Motor neuron (in vitro differentiated cells): Measurements from ENCODE around the gene RBM38. TPM values are rescaled to one million over a fixed set of nuclear protein-coding genes. Genes with fewer than 3 reads are reported as not detected.

Experiments used
- ATAC-seq, 8 experiments: fragments of 200-7000 bp; cut with Tn5 transposase; replicated peaks in 6 of 8; 2 replicates each; pipeline ENCODE4 v1.8.0; 2021; ENCODE audit warnings: mild to moderate bottlenecking in 8 of 8, moderate library complexity in 8 of 8
- H3K27ac ChIP-seq, 2 donors: fragments of 250-450 bp; sonication (Bioruptor Pico); 2 replicates each; pipeline ENCODE4 v1.9.0; 2021; ENCODE audit warnings: antibody characterized with exemption in 2 of 2, mild to moderate bottlenecking in 2 of 2, moderate library complexity in 1 of 2
- H3K4me1 ChIP-seq, 2 donors: fragments of 250-450 bp; sonication (Bioruptor Pico); replicated peaks in 1 of 2; 2 replicates each; pipeline ENCODE4 v1.6.1; 2021; ENCODE audit warnings: antibody characterized with exemption in 2 of 2, mild to moderate bottlenecking in 2 of 2, moderate library complexity in 1 of 2
- H3K4me3 ChIP-seq, 5 donors: fragments of 250-450 bp; sonication (Bioruptor Pico); 2 replicates each; pipeline ENCODE4 v1.9.0; 2021; ENCODE audit warnings: antibody characterized with exemption in 5 of 5, mild to moderate bottlenecking in 5 of 5, moderate library complexity in 4 of 5
- WGBS, 10 experiments: fragments of 450-650 bp; shearing (Covaris generic); methylation state at CpG; one replicate each; pipeline ENCODE4 v1.0.0; 2022; 5-methylcytosine and 5-hydroxymethylcytosine counted together
- in situ Hi-C, 9 experiments: fragments of 400-800 bp; cut with MboI; loops; one replicate each; pipeline ENCODE4 v1.15.0; 2021; ENCODE audit warnings: low sequenced_read_pairs in 9 of 9, low pct_unique_long_range_greater_than_20kb in 2 of 9; ENCODE audit not compliant: unreplicated experiment in 9 of 9
- total RNA-seq, 8 experiments: library from RNA; unstranded; fragments of 300-600 nt; gene quantifications; 2 replicates each; pipeline versions ENCODE4 v1.2.3 to v1.2.4, GENCODE V29; 2022

Gene RBM38
- total RNA-seq, 8 experiments from 2014 or later, result 1.2 to 24.3 (median 9.6) TPM

GRCh38 chr20:57451795-57452661, 60.8 kb downstream of the RBM38 start:
- no peak overlapping the region for H3K27ac ChIP-seq
- H3K4me1 ChIP-seq, result peaks cover 3 to 13% of the 10 kb centered on the region in 2 donors
- WGBS, 10 experiments, result 10 to 88% (median 72%) methylated on average over 1 to 8 of the region's 21 CpGs; no CpG with 5 or more reads in 2 of the 10 experiments
- in situ Hi-C loops, result no loop called here
- no peak overlapping the region for H3K4me3 ChIP-seq
- ATAC-seq, result no peak

DNA sequence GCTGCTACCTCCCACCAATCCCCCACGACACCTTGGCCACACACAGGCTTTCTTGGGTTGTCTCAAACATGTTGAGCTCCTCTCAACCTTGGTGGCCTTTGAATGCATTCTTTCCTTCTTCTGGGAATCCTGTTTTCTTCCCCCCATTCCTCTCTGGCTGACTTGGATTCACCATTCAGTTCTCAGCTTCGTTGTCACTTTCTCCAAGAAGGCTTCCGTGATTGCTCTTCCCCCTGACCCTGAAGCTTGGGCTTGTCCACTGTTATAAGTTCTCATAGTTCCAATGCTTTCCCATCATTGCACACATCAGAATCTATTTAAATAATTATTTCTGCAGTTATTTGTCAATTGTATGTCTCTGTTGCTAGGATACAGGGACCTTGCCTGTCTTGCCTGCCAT, 64.2 kb downstream of the RBM38 start:
- no peak for ATAC-seq
- WGBS, 10 experiments, result 20 to 83% (median 45%) methylated on average over 1 to 3 of the region's 3 CpGs; no CpG with 5 or more reads in 3 of the 10 experiments
- in situ Hi-C loops, result no loop called here
- H3K27ac ChIP-seq, result no peak overlapping the region
- H3K4me1 ChIP-seq, result peaks cover 3 to 13% of the 10 kb centered on the region in 2 donors
- no peak overlapping the region for H3K4me3 ChIP-seq

GRCh38 chr20:57456116-57456515, 64.9 kb downstream of the RBM38 start:
- H3K4me3 ChIP-seq, result no peak overlapping the region
- 67 to 97% (median 83%) methylated on average over 1 to 10 of the region's 13 CpGs; no CpG with 5 or more reads in 5 of the 10 experiments for WGBS, 10 experiments
- H3K4me1 ChIP-seq, result peaks cover under 1 to 7% of the 10 kb centered on the region in 2 donors
- no peak overlapping the region for H3K27ac ChIP-seq
- in situ Hi-C loops, result no loop called here
- ATAC-seq, result no peak

DNA sequence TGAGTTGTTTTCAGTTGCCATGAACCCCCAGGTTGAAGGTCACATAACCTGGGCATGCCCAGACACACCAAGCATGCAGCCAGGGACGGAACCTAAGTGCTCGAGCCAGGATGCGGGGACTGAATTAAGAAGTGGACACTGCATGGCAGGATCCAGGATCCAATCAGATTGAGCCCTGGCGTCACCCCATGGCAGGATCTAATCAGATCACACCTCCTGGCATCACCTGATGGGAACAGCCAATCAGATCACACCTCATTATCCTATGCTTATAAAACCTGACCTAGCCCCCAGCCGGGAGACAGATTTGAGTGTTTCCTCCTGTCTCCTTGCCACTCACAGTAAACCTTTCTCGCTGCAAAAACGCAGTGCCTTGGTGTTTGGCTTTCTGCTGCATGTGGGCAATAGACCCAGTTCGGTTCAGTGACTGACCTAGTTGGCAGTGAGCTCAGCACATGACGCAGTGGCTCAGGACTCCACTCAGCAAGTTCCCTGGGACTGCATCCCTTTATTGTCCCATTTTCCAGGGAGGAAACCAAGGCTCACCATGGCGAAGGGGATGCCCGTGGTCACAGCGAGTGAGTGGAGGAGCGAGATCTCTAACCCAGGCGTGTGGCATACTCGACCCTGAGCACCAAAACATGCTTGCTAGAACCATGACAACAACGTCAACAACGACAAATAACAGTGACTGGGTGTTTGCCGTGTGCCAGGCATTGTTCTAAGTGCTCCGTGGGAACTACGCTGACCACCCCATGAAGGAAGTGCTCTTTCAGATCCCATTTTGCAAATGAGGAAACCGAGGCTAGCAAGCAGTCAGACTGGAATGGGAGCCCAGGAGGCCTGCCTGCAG, 66.3 kb downstream of the RBM38 start:
- H3K4me3 ChIP-seq, result no peak overlapping the region
- ATAC-seq, result peak in 1 of 8 experiments; percentile 62
- H3K27ac ChIP-seq, result no peak overlapping the region
- in situ Hi-C loops, result no loop called here
- WGBS, 10 experiments, result 36 to 98% (median 80%) methylated on average over 1 to 10 of the region's 21 CpGs; no CpG with 5 or more reads in 1 of the 10 experiments
- peaks cover 0 to 5% of the 10 kb centered on the region in 2 donors for H3K4me1 ChIP-seq

- in situ Hi-C loops, result no loop called here
Measured at GRCh38 chr20:57458400-57459160, 67.4 kb downstream of the RBM38 start.

More at GRCh38 chr20:57458400-57459160, 67.4 kb downstream of the RBM38 start:
- 60 to 100% (median 86%) methylated on average over 1 to 5 of the region's 7 CpGs; no CpG with 5 or more reads in 3 of the 10 experiments for WGBS, 10 experiments
- Histone ChIP-seq H3K4me1 (peaks cover 0 to 5% of the 10 kb centered on the region in 2 donors), H3K27ac (no peak overlapping the region), H3K4me3 (no peak overlapping the region)
- no peak for ATAC-seq

Other genes starting within 250 kb of the RBM38 start
- 10 to 100 TPM in 5 of 8 experiments, under 1 TPM in 2, not detected in 1; 0.15 to 39.6 (median 22.1) TPM for gene BMP7, start 124.8 kb upstream of the RBM38 start, total RNA-seq
- not detected for gene SPO11, start 61.6 kb upstream of the RBM38 start, total RNA-seq
- 10 to 100 TPM; 27.6 to 49.5 (median 32.8) TPM for gene RAE1, start 40.1 kb upstream of the RBM38 start, total RNA-seq
- gene CTCFL, start 133.7 kb downstream of the RBM38 start, total RNA-seq, result 1 to 10 TPM in 2 of 8 experiments, under 1 TPM in 5, not detected in 1; 0.07 to 1.8 (median 0.38) TPM
- gene PCK1, start 169.7 kb downstream of the RBM38 start, total RNA-seq, result 1 to 10 TPM in 1 of 8 experiments, under 1 TPM in 5, not detected in 2; 0.22 to 1.3 (median 0.39) TPM
- under 1 TPM in 6 of 8 experiments, not detected in 2; 0.09 to 1.00 (median 0.30) TPM for gene ZBP1, start 229.0 kb downstream of the RBM38 start, total RNA-seq